HepG2 (cell line): ENCODE measurements around the gene POLD3. TPM values are rescaled to one million over a fixed set of nuclear protein-coding genes. Genes with fewer than 3 reads are reported as not detected.

ENCODE experiments used
- ESRRA ChIP-seq: sonication (generic); formaldehyde crosslinking; IDR thresholded peaks from 2 replicates; pipeline ENCODE4 v1.5.1; 2020; ENCODE audit warnings: mild to moderate bottlenecking, low read depth, missing genetic modification reagents
- MIXL1 ChIP-seq: IDR thresholded peaks from 2 replicates; pipeline ENCODE4 v1.6.1; 2016
- NFIB ChIP-seq: sonication (generic); formaldehyde crosslinking; IDR thresholded peaks from 2 replicates; pipeline ENCODE4 v1.9.0; 2021; ENCODE audit warnings: missing genetic modification reagents, mild to moderate bottlenecking, borderline replicate concordance
- NR1H2 ChIP-seq: sonication (generic); formaldehyde crosslinking; IDR thresholded peaks from 2 replicates; pipeline ENCODE4 v1.8.1; 2022; ENCODE audit warnings: low read depth, missing genetic modification reagents, borderline replicate concordance
- PAWR ChIP-seq: sonication (generic); formaldehyde crosslinking; IDR thresholded peaks from 2 replicates; pipeline ENCODE4 v1.4.0; 2020; ENCODE audit warnings: missing genetic modification reagents, mild to moderate bottlenecking, borderline replicate concordance
- RELA ChIP-seq: sonication (generic); formaldehyde crosslinking; IDR thresholded peaks from 2 replicates; pipeline ENCODE4 v1.4.0; 2020; ENCODE audit warnings: missing genetic modification reagents
- SOX13 ChIP-seq, 3 experiments: fragments of 450-650 bp in 1 of 3; sonication (generic) in 1 of 3; formaldehyde crosslinking in 1 of 3; IDR thresholded peaks in 2 of 3; conservative IDR thresholded peaks in 1 of 3; 2 replicates each; pipeline versions ENCODE4 v1.5.0 to v1.6.1; 2016 to 2020; ENCODE audit warnings: antibody characterized with exemption in 1 of 3, mild to moderate bottlenecking in 1 of 3, missing compliant biosample characterization in 1 of 3, missing genetic modification reagents in 1 of 3, moderate library complexity in 1 of 3
- TSC22D2 ChIP-seq: sonication (generic); formaldehyde crosslinking; IDR thresholded peaks from 2 replicates; pipeline ENCODE4 v1.5.1; 2020; ENCODE audit warnings: missing genetic modification reagents, mild to moderate bottlenecking, borderline replicate concordance
- ZBTB21 ChIP-seq: sonication (generic); formaldehyde crosslinking; IDR thresholded peaks from 2 replicates; pipeline ENCODE4 v1.4.0; 2020; ENCODE audit warnings: missing genetic modification reagents
- ZIK1 ChIP-seq: sonication (generic); formaldehyde crosslinking; IDR thresholded peaks from 2 replicates; pipeline ENCODE4 v1.5.0; 2020; ENCODE audit warnings: mild to moderate bottlenecking, low read depth, missing genetic modification reagents, borderline replicate concordance
- ZNF451 ChIP-seq: sonication (generic); formaldehyde crosslinking; IDR thresholded peaks from 2 replicates; pipeline ENCODE4 v1.5.0; 2020; ENCODE audit warnings: mild to moderate bottlenecking, missing genetic modification reagents
- ZNF776 ChIP-seq: sonication (generic); formaldehyde crosslinking; IDR thresholded peaks from 2 replicates; pipeline ENCODE4 v1.4.0; 2020; ENCODE audit warnings: mild to moderate bottlenecking, missing genetic modification reagents
- ZNF781 ChIP-seq: sonication (generic); formaldehyde crosslinking; IDR thresholded peaks from 2 replicates; pipeline ENCODE4 v1.5.1; 2020; ENCODE audit warnings: borderline replicate concordance, mild to moderate bottlenecking, missing genetic modification reagents; ENCODE audit errors: not compliant biosample characterization
- ZNF850 ChIP-seq: sonication (generic); formaldehyde crosslinking; conservative IDR thresholded peaks from 2 replicates; pipeline ENCODE4 v1.9.0; 2021; ENCODE audit warnings: mild to moderate bottlenecking, missing genetic modification reagents
- ZNF891 ChIP-seq: sonication (generic); formaldehyde crosslinking; IDR thresholded peaks from 2 replicates; pipeline ENCODE4 v1.5.0; 2020; ENCODE audit warnings: mild to moderate bottlenecking, missing genetic modification reagents
- ZSCAN22 ChIP-seq: sonication (generic); formaldehyde crosslinking; IDR thresholded peaks from 2 replicates; pipeline ENCODE4 v1.4.0; 2020; ENCODE audit warnings: mild to moderate bottlenecking, missing genetic modification reagents
- ZSCAN29 ChIP-seq: sonication (generic); formaldehyde crosslinking; conservative IDR thresholded peaks from 2 replicates; pipeline ENCODE4 v1.4.0; 2020; ENCODE audit warnings: mild to moderate bottlenecking, missing genetic modification reagents
- ZSCAN30 ChIP-seq: sonication (generic); formaldehyde crosslinking; IDR thresholded peaks from 2 replicates; pipeline ENCODE4 v1.5.0; 2020; ENCODE audit warnings: mild to moderate bottlenecking, missing genetic modification reagents
- polyA plus RNA-seq, 8 experiments: library from polyadenylated mRNA; depleted of rRNA in 3 of 8; stranded (reverse) in 7 of 8; unstranded in 1 of 8; fragments of >200 nt; fragmentation: Illumina TruSeq in 4 of 8; extraction: Trizol in 4 of 8; gene quantifications; 2 replicates each; pipeline versions ENCODE4 v1.2.1 to v1.2.3, GENCODE V29; 2011 to 2016; ENCODE audit warnings: low read depth in 4 of 8, missing spikeins in 1 of 8, mixed read lengths in 1 of 8; ENCODE audit not compliant: insufficient read depth in 1 of 8
- total RNA-seq, 5 experiments: library from RNA; depleted of rRNA; stranded (reverse); fragments of >200 nt; fragmentation: Illumina TruSeq; extraction: Trizol; gene quantifications; 2 replicates each; pipeline ENCODE4 v1.2.3, GENCODE V29; 2016; ENCODE audit warnings: low read depth in 1 of 5
- TF ChIP-seq, protein P1 (sequence below): sonication (generic); formaldehyde crosslinking; conservative IDR thresholded peaks from 2 replicates; pipeline ENCODE4 v1.4.0; 2020; ENCODE audit warnings: mild to moderate bottlenecking, missing genetic modification reagents, moderate library complexity
- TF ChIP-seq, protein P2 (sequence below), 2 experiments: sonication (generic) in 1 of 2; formaldehyde crosslinking in 1 of 2; IDR thresholded peaks; 2 replicates each; pipeline versions ENCODE4 v1.5.1 to v1.6.1; 2011 to 2020; ENCODE audit warnings: borderline replicate concordance in 1 of 2, low read depth in 1 of 2, low read length in 1 of 2, mild to moderate bottlenecking in 1 of 2, missing genetic modification reagents in 1 of 2, moderate library complexity in 1 of 2
- TF ChIP-seq, protein P3 (sequence below): sonication (generic); formaldehyde crosslinking; IDR thresholded peaks from 2 replicates; pipeline ENCODE4 v1.5.0; 2020; ENCODE audit warnings: missing genetic modification reagents

Gene POLD3
- total and polyA plus RNA-seq, 2 of the 13 experiments (the other 11 are each of a cell fraction or from before 2014, with no cell fraction given), result 6.3 to 18.9 TPM

DNA sequence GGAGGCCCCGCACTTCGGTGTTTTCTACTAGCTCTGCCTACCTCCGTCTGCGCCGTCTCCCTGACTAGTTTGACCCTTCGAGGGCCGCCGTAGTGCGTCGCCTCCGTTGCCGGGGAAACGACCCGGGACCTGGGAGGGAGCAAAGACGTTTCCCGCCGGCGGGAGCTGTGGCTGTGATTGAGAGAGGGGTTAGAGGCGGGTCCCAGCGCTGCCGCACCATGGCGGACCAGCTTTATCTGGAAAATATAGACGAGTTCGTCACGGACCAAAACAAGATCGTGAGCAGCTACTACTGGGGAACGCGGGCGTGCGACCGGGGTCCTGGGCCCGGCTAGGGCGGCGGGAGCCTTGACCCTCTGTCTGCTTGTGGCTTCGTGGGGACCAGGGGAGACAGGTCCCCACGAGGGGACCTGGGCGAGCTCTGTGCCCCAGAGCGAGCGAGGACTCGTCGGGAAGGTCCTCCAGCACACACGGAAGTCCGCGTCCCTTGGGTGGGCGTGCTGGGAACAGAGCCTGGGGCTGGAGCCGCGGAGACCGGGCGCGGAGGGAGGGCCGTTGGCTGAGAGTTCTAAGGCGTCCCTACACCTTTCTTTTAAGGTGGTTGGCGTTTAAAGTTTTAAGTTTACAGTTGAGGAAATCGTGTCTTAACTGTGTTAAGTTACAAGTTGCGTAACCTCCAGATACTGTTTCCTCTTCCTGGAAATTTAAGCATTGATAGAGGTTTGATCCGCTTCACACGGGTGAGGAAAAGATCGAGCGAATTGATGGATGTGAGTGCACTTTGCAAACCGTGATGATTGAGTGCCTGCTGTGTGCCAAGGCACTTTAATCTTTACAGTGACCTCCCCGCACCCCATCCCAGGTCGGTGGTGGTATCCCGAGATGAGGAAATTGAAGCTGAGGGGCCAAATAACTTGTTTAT, at the start of gene POLD3 (continued):
- TF ChIP-seq NR1H2 (CRISPR knock-in tag) (no peak), ZSCAN29 (CRISPR knock-in tag) (peak; percentile 39; the same call in 1 of the 2 replicates), ZNF451 (no peak), ZSCAN22 (CRISPR knock-in tag) (no peak), ZNF850 (CRISPR knock-in tag) (no peak), ESRRA (CRISPR knock-in tag) (no peak), TSC22D2 (no peak; the same call in 1 of the 2 replicates), MIXL1 (CRISPR knock-in tag) (0 out of 2 replicates have a peak, but pooled peaks have one; percentile 33), NFIB (CRISPR knock-in tag) (no peak), PAWR (no peak), ZSCAN30 (no peak), ZNF781 (CRISPR knock-in tag) (no peak), ZNF776 (CRISPR knock-in tag) (peak; percentile 60), ZIK1 (no peak), SOX13 (IDR thresholded peaks at IDR 0.05) (no peak), SOX13 (CRISPR knock-in tag; conservative IDR thresholded peaks at IDR 0.05 in 1 of 2, IDR thresholded peaks at IDR 0.05 in 1 of 2) (peak in 1 of 2 experiments; percentile 52; a peak in 2 of 4 replicates), ZBTB21 (CRISPR knock-in tag) (no peak), RELA (CRISPR knock-in tag) (no peak), ZNF891 (CRISPR knock-in tag) (no peak)
- TF ChIP-seq, protein P1, sequence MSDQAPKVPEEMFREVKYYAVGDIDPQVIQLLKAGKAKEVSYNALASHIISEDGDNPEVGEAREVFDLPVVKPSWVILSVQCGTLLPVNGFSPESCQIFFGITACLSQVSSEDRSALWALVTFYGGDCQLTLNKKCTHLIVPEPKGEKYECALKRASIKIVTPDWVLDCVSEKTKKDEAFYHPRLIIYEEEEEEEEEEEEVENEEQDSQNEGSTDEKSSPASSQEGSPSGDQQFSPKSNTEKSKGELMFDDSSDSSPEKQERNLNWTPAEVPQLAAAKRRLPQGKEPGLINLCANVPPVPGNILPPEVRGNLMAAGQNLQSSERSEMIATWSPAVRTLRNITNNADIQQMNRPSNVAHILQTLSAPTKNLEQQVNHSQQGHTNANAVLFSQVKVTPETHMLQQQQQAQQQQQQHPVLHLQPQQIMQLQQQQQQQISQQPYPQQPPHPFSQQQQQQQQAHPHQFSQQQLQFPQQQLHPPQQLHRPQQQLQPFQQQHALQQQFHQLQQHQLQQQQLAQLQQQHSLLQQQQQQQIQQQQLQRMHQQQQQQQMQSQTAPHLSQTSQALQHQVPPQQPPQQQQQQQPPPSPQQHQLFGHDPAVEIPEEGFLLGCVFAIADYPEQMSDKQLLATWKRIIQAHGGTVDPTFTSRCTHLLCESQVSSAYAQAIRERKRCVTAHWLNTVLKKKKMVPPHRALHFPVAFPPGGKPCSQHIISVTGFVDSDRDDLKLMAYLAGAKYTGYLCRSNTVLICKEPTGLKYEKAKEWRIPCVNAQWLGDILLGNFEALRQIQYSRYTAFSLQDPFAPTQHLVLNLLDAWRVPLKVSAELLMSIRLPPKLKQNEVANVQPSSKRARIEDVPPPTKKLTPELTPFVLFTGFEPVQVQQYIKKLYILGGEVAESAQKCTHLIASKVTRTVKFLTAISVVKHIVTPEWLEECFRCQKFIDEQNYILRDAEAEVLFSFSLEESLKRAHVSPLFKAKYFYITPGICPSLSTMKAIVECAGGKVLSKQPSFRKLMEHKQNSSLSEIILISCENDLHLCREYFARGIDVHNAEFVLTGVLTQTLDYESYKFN (CRISPR knock-in tag), result no peak; the same call in 1 of the 2 replicates
- TF ChIP-seq, protein P2, sequence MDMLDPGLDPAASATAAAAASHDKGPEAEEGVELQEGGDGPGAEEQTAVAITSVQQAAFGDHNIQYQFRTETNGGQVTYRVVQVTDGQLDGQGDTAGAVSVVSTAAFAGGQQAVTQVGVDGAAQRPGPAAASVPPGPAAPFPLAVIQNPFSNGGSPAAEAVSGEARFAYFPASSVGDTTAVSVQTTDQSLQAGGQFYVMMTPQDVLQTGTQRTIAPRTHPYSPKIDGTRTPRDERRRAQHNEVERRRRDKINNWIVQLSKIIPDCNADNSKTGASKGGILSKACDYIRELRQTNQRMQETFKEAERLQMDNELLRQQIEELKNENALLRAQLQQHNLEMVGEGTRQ (IDR thresholded peaks at IDR 0.05; ENCODE audit: low read depth, low read length), result no peak
- TF ChIP-seq, protein P2 (CRISPR knock-in tag; IDR thresholded peaks at IDR 0.05; ENCODE audit: borderline replicate concordance), result no peak
- TF ChIP-seq, protein P3, sequence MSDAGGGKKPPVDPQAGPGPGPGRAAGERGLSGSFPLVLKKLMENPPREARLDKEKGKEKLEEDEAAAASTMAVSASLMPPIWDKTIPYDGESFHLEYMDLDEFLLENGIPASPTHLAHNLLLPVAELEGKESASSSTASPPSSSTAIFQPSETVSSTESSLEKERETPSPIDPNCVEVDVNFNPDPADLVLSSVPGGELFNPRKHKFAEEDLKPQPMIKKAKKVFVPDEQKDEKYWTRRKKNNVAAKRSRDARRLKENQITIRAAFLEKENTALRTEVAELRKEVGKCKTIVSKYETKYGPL (CRISPR knock-in tag), result no peak
